Fibroblast of mammary gland (primary cell): ENCODE results near the gene SYCE1.

Source experiments
- DNase-seq: peaks from one replicate; pipeline ENCODE4 v3.0.0-alpha.2; 2010; ENCODE audit warnings: low read depth
- H3K4me3 ChIP-seq: 2 replicates; pipeline ENCODE4 v1.5.1; 2011; ENCODE audit warnings: low read depth, mild to moderate bottlenecking, low read length, moderate library complexity; ENCODE audit not compliant: control insufficient read depth
- TF ChIP-seq, protein P1 (sequence below): conservative IDR thresholded peaks from 2 replicates; pipeline ENCODE4 v1.5.1; 2011; ENCODE audit warnings: low read depth, low read length, inconsistent platforms; ENCODE audit not compliant: control insufficient read depth, insufficient read depth

SYCE1 gene

DNA sequence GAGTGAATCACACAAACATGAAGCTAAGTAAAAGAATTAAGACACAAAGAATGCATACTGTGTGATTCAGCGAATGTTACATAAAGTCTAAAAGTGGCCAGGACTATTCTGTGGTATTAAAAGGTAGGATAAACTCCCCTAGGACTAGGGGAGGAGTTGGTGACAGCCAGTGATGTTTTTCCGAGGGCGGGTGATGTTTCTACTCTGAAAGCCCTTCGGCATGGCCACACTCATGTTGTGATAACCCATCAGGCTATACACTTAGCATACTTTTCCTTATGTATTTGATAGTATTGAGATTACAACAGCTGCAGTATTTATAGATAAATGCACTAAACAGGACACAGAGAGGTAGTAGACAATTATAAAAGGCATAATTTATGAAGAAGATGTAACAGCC is 54.0 kb downstream of the SYCE1 start:
- no peak overlapping the region for H3K4me3 ChIP-seq
- TF ChIP-seq, protein P1, sequence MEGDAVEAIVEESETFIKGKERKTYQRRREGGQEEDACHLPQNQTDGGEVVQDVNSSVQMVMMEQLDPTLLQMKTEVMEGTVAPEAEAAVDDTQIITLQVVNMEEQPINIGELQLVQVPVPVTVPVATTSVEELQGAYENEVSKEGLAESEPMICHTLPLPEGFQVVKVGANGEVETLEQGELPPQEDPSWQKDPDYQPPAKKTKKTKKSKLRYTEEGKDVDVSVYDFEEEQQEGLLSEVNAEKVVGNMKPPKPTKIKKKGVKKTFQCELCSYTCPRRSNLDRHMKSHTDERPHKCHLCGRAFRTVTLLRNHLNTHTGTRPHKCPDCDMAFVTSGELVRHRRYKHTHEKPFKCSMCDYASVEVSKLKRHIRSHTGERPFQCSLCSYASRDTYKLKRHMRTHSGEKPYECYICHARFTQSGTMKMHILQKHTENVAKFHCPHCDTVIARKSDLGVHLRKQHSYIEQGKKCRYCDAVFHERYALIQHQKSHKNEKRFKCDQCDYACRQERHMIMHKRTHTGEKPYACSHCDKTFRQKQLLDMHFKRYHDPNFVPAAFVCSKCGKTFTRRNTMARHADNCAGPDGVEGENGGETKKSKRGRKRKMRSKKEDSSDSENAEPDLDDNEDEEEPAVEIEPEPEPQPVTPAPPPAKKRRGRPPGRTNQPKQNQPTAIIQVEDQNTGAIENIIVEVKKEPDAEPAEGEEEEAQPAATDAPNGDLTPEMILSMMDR = no peak
- DNase-seq = no peak

DNA sequence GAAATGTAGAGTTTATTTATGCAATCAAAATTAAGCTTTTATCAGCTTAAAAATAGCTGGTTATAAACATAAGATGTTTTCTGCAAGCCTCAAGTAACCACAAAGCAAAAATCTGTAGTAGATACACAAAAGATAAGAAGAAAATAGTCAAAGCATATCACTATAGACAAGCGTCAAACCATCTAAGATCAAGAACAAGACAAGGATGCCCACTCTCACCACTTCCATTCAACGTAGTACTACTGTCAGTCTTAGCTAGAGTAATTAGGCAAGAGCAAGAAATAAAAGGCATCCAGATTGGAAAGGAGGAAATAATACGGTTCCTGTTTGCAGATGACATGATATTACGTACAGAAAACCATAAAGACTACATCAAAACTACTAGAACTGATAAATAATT is 55.7 kb downstream of the SYCE1 start:
- DNase-seq = no peak
- TF ChIP-seq, protein P1 = no peak

More for the DNA sequence above, 55.7 kb downstream of the SYCE1 start:
- no peak overlapping the region for H3K4me3 ChIP-seq
